HepG2 (cell line): ENCODE data around the gene SYPL1. TPM values are rescaled to one million over a fixed set of nuclear protein-coding genes. Genes with fewer than 3 reads are reported as not detected.

Experiments
- ATAC-seq: fragments of 200-7000 bp; cut with Tn5 transposase; 3 replicates; pipeline ENCODE4 v1.9.1; 2020; ENCODE audit warnings: mild to moderate bottlenecking, moderate library complexity
- BruUV-seq: library from RNA; stranded (reverse); fragments of 400-500 nt; replicated peaks from 2 replicates; lab custom pipeline; 2021; lab: Mats Ljungman, UMichigan
- CTCF ChIA-PET: fragments of 300-600 bp; formaldehyde crosslinking; extraction: SDS; loops from one replicate; lab custom pipeline; 2021; ENCODE audit warnings: low total read pairs, inconsistent platforms, low intra/inter-chr PET ratio; lab: Yijun Ruan, JAX
- POLR2A ChIA-PET: fragments of 350-600 bp; sonication (Branson Sonifier 250); formaldehyde crosslinking; loops from one replicate; lab custom pipeline; 2020; ENCODE audit warnings: antibody characterized with exemption, inconsistent platforms; lab: Yijun Ruan, JAX
- DNase-seq: peaks from one replicate; pipeline ENCODE4 v3.0.0-alpha.2; 2015; ENCODE audit warnings: low spot score
- FAIRE-seq: peaks from 3 replicates; lab custom pipeline; 2011; peaks lifted over from hg19 to GRCh38; lab: Jason Lieb, UNC
- H2AFZ ChIP-seq: one replicate; pipeline ENCODE4 v1.6.1; 2011; ENCODE audit warnings: low read length, inconsistent platforms
- H3K27ac ChIP-seq: fragments of 300-600 bp; 3 replicates; pipeline ENCODE4 v1.8.0; 2011; ENCODE audit warnings: mixed run types, mild to moderate bottlenecking, mixed read lengths, low read length, inconsistent platforms; ENCODE audit not compliant: insufficient read depth; ENCODE audit errors: extremely low read length
- H3K27me3 ChIP-seq, 2 experiments: fragments of 200-600 bp in 1 of 2; 2 replicates in 1 of 2; 3 replicates in 1 of 2; pipeline versions ENCODE4 v1.6.0 to v1.8.0; 2011; ENCODE audit warnings: low read length in 2 of 2, mild to moderate bottlenecking in 2 of 2, moderate library complexity in 2 of 2, inconsistent platforms in 1 of 2; ENCODE audit not compliant: insufficient read depth in 2 of 2, control insufficient read depth in 1 of 2
- H3K36me3 ChIP-seq, 2 experiments: fragments of 200-600 bp in 1 of 2; replicated peaks in 1 of 2; 2 replicates in 1 of 2; 3 replicates in 1 of 2; pipeline versions ENCODE4 v1.5.1 to v1.8.0; 2011; ENCODE audit warnings: low read length in 2 of 2, inconsistent platforms in 1 of 2; ENCODE audit not compliant: insufficient read depth in 2 of 2, control insufficient read depth in 1 of 2
- H3K4me1 ChIP-seq: 2 replicates; pipeline ENCODE4 v1.5.1; 2012; ENCODE audit warnings: low read length, inconsistent platforms; ENCODE audit not compliant: insufficient read depth
- H3K4me2 ChIP-seq: 2 replicates; pipeline ENCODE4 v1.6.0; 2011; ENCODE audit warnings: low read depth, low read length, inconsistent platforms
- H3K4me3 ChIP-seq, 3 experiments: fragments of 200-600 bp in 1 of 3; sonication (generic), shearing (Covaris generic) in 1 of 3; replicated peaks in 1 of 3; 2 replicates each; pipeline ENCODE4 v1.5.1; 2011 to 2016; ENCODE audit warnings: low read length in 3 of 3, inconsistent platforms in 2 of 3, low read depth in 2 of 3, mild to moderate bottlenecking in 2 of 3, control low read depth in 1 of 3, mixed read lengths in 1 of 3; ENCODE audit not compliant: insufficient read depth in 1 of 3
- H3K79me2 ChIP-seq: one replicate; pipeline ENCODE4 v1.6.1; 2011; ENCODE audit warnings: low read length, inconsistent platforms; ENCODE audit not compliant: insufficient read depth
- H3K9ac ChIP-seq: 2 replicates; pipeline ENCODE4 v1.6.0; 2011; ENCODE audit warnings: mild to moderate bottlenecking, low read depth, low read length, inconsistent platforms; ENCODE audit not compliant: insufficient read depth
- H3K9me3 ChIP-seq: 2 replicates; pipeline ENCODE4 v1.5.1; 2012; ENCODE audit warnings: mild to moderate bottlenecking, low read length
- H4K20me1 ChIP-seq: 2 replicates; pipeline ENCODE4 v1.6.0; 2011; ENCODE audit warnings: inconsistent platforms, mild to moderate bottlenecking, low read length, moderate library complexity; ENCODE audit not compliant: insufficient read depth
- ASH2L ChIP-seq: fragments of 300-600, 200-600 bp; sonication (generic); IDR thresholded peaks from 2 replicates; pipeline ENCODE4 v1.7.0; 2017; ENCODE audit warnings: low read depth, mild to moderate bottlenecking, moderate library complexity, mixed read lengths, low read length; ENCODE audit not compliant: insufficient read length
- HES4 ChIP-seq: sonication (generic); formaldehyde crosslinking; IDR thresholded peaks from 2 replicates; pipeline ENCODE4 v1.9.0; 2021; ENCODE audit warnings: mild to moderate bottlenecking, missing genetic modification reagents, borderline replicate concordance
- KAT7 ChIP-seq: IDR thresholded peaks from 2 replicates; pipeline ENCODE4 v1.6.1; 2018; ENCODE audit warnings: borderline replicate concordance, missing compliant biosample characterization
- RBM22 ChIP-seq: fragments of 200-400 bp; formaldehyde crosslinking; optimal IDR thresholded peaks from 2 replicates; pipeline ENCODE3; 2017; ENCODE audit warnings: mild to moderate bottlenecking, low read length, moderate library complexity
- TCF12 ChIP-seq, 2 experiments: fragments of 450-650 bp in 1 of 2; sonication (generic) in 1 of 2; formaldehyde crosslinking in 1 of 2; IDR thresholded peaks; 2 replicates each; pipeline versions ENCODE4 v1.6.1 to v1.8.0; 2017 to 2022; ENCODE audit warnings: antibody characterized with exemption in 1 of 2, mild to moderate bottlenecking in 1 of 2, missing genetic modification reagents in 1 of 2, moderate library complexity in 1 of 2
- TMF1 ChIP-seq: sonication (generic); formaldehyde crosslinking; IDR thresholded peaks from 2 replicates; pipeline ENCODE4 v1.8.1; 2022; ENCODE audit warnings: low read depth, missing genetic modification reagents
- TSC22D2 ChIP-seq: sonication (generic); formaldehyde crosslinking; IDR thresholded peaks from 2 replicates; pipeline ENCODE4 v1.5.1; 2020; ENCODE audit warnings: missing genetic modification reagents, mild to moderate bottlenecking, borderline replicate concordance
- ZNF547 ChIP-seq: sonication (generic); formaldehyde crosslinking; IDR thresholded peaks from 2 replicates; pipeline ENCODE4 v1.5.1; 2020; ENCODE audit warnings: mild to moderate bottlenecking, missing genetic modification reagents
- ZNF605 ChIP-seq: sonication (generic); formaldehyde crosslinking; IDR thresholded peaks from 2 replicates; pipeline ENCODE4 v1.8.0; 2022; ENCODE audit warnings: mild to moderate bottlenecking, missing genetic modification reagents
- WGBS: methylation state at CpG from one replicate; pipeline ENCODE4 v1.1.6; 2017; ENCODE audit warnings: low lambda C conversion rate; 5-methylcytosine and 5-hydroxymethylcytosine counted together
- in situ Hi-C: cut with HindIII; loops from 2 replicates; pipeline ENCODE4 v1.10.0; 2017; ENCODE audit warnings: low pct_unique_long_range_greater_than_20kb; ENCODE audit not compliant: extremely low pct_ligation_motif_present
- intact Hi-C: fragments of 100-400 bp; cut with micrococcal nuclease; formaldehyde crosslinking; loops from one replicate; pipeline ENCODE4 v1.10.0; 2022; ENCODE audit not compliant: unreplicated experiment
- polyA plus RNA-seq, 8 experiments: library from polyadenylated mRNA; depleted of rRNA in 3 of 8; stranded (reverse) in 7 of 8; unstranded in 1 of 8; fragments of >200 nt; fragmentation: Illumina TruSeq in 4 of 8; extraction: Trizol in 4 of 8; gene quantifications; 2 replicates each; pipeline versions ENCODE4 v1.2.1 to v1.2.3, GENCODE V29; 2011 to 2016; ENCODE audit warnings: low read depth in 4 of 8, missing spikeins in 1 of 8, mixed read lengths in 1 of 8; ENCODE audit not compliant: insufficient read depth in 1 of 8
- total RNA-seq, 5 experiments: library from RNA; depleted of rRNA; stranded (reverse); fragments of >200 nt; fragmentation: Illumina TruSeq; extraction: Trizol; gene quantifications; 2 replicates each; pipeline ENCODE4 v1.2.3, GENCODE V29; 2016; ENCODE audit warnings: low read depth in 1 of 5
- TF ChIP-seq, protein P1 (sequence below): sonication (generic); formaldehyde crosslinking; IDR thresholded peaks from 2 replicates; pipeline ENCODE4 v1.4.0; 2020; ENCODE audit warnings: mild to moderate bottlenecking, missing genetic modification reagents
- TF ChIP-seq, protein P2 (sequence below): sonication (generic); formaldehyde crosslinking; IDR thresholded peaks from 2 replicates; pipeline ENCODE4 v1.4.0; 2020; ENCODE audit warnings: missing genetic modification reagents
- TF ChIP-seq, protein P3 (sequence below): sonication (generic); formaldehyde crosslinking; IDR thresholded peaks from 2 replicates; pipeline ENCODE4 v1.4.0; 2020; ENCODE audit warnings: missing genetic modification reagents
- TF ChIP-seq, protein P4 (sequence below): IDR thresholded peaks from 2 replicates; pipeline ENCODE4 v1.6.1; 2016; ENCODE audit warnings: missing genetic modification reagents, missing compliant biosample characterization

The SYPL1 gene
- total and polyA plus RNA-seq, 2 of the 13 experiments (the other 11 are each of a cell fraction or from before 2014, with no cell fraction given): 27.5 to 40.2 TPM

DNA sequence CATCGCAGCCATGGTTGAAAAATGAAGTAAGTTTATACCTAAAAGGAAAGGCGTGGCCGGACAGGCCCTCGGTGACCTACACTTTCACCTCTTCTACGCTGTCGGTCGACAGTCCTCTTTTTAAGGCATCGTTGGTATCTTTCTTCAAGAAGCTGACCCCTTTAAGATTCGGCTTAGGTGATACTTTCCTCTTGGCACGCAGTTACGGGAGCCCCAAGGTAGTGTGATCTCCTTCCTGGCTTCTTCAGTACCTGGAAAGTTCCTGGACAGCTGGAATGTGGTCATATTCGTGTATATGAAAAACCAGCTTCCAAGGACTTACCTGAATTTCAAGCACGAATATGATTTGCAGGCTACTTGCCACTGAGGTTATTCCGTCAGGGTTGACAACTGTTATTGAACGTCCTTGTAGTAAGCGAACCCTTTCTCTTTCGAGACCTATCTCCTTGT, 885 bp upstream of the SYPL1 start (continued):
- TF ChIP-seq ASH2L (no peak), ZNF605 (no peak)

DNA sequence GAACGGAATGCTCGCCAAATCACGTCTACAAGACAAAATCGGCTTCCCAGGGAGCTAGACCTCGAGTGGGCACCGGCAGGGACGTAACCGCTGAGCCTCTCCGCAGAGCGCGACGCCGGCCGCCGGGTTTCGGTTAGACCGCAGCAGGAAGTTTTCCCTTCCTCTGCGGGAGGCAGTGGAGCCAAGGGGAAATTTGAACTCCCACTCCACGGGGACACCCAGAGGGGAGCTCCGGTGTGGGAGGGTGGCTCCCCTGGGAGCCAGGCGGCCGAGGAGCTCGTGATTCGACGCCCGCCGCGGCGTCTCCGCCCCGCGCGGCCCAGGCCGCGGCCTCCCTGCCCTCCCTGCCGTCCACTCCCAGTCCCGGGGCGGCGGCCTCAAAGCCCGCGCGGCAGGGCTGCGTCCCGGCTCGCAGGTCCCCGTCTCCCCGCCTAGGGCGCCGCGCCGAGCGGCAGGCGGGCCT, 426 bp downstream of the SYPL1 start:
- FAIRE-seq (no peak), ATAC-seq (peak; percentile 89), DNase-seq (peak; percentile 10)
- no TSS peak for BruUV-seq
- ChIA-PET POLR2A (interaction anchor here (0.6 to 2.1 kb wide), 14 partner anchors 9 to 1168 kb away, joined by 3 to 11 read pairs (median 4); partner anchors contain the start of genes NAMPT and RINT1), CTCF (no interaction called here)
- intact Hi-C loops (loop anchor here (2.0 kb wide), 1 partner anchor 47 kb away; no protein-coding TSS in a partner anchor), in situ Hi-C loops (no loop called here)
- Histone ChIP-seq H4K20me1 (no peaks in the 10 kb centered on the region), H3K4me1 (peaks cover 32% of the 10 kb centered on the region), H3K9me3 (no peaks in the 10 kb centered on the region), H3K79me2 (peaks cover 35% of the 10 kb centered on the region), H3K4me3 (peak overlapping the region; percentile 77 to 91 (median 86)), H3K27ac (peak overlapping the region; percentile 91), H3K4me2 (peak overlapping the region; percentile 79), H3K27me3 (no peaks in the 10 kb centered on the region), H2AFZ (no peak overlapping the region), H3K36me3 (no peaks in the 10 kb centered on the region), H3K9ac (peak overlapping the region; percentile 88)
- 0% methylated on average over 19 of the region's 53 CpGs for WGBS
- 0 out of 2 replicates have a peak, but pooled peaks have one; percentile 3 for TF ChIP-seq KAT7 (CRISPR knock-in tag)
- TF ChIP-seq, protein P1, sequence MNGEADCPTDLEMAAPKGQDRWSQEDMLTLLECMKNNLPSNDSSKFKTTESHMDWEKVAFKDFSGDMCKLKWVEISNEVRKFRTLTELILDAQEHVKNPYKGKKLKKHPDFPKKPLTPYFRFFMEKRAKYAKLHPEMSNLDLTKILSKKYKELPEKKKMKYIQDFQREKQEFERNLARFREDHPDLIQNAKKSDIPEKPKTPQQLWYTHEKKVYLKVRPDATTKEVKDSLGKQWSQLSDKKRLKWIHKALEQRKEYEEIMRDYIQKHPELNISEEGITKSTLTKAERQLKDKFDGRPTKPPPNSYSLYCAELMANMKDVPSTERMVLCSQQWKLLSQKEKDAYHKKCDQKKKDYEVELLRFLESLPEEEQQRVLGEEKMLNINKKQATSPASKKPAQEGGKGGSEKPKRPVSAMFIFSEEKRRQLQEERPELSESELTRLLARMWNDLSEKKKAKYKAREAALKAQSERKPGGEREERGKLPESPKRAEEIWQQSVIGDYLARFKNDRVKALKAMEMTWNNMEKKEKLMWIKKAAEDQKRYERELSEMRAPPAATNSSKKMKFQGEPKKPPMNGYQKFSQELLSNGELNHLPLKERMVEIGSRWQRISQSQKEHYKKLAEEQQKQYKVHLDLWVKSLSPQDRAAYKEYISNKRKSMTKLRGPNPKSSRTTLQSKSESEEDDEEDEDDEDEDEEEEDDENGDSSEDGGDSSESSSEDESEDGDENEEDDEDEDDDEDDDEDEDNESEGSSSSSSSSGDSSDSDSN: peak; percentile 98; the same call in 1 of the 2 replicates
- TF ChIP-seq, protein P2, sequence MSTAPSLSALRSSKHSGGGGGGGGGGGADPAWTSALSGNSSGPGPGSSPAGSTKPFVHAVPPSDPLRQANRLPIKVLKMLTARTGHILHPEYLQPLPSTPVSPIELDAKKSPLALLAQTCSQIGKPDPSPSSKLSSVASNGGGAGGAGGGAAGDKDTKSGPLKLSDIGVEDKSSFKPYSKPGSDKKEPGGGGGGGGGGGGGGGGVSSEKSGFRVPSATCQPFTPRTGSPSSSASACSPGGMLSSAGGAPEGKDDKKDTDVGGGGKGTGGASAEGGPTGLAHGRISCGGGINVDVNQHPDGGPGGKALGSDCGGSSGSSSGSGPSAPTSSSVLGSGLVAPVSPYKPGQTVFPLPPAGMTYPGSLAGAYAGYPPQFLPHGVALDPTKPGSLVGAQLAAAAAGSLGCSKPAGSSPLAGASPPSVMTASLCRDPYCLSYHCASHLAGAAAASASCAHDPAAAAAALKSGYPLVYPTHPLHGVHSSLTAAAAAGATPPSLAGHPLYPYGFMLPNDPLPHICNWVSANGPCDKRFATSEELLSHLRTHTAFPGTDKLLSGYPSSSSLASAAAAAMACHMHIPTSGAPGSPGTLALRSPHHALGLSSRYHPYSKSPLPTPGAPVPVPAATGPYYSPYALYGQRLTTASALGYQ: 0 out of 2 replicates have a peak, but pooled peaks have one; percentile 40
- TF ChIP-seq ZNF547 (CRISPR knock-in tag): no peak
- TF ChIP-seq HES4 (CRISPR knock-in tag): peak; percentile 51; the same call in 1 of the 2 replicates
- no peak for TF ChIP-seq TCF12 (IDR thresholded peaks at IDR 0.05)
- 0 out of 2 replicates have a peak, but pooled peaks have one; percentile 36 for TF ChIP-seq TCF12 (CRISPR knock-in tag; IDR thresholded peaks at IDR 0.05)
- TF ChIP-seq, protein P3, sequence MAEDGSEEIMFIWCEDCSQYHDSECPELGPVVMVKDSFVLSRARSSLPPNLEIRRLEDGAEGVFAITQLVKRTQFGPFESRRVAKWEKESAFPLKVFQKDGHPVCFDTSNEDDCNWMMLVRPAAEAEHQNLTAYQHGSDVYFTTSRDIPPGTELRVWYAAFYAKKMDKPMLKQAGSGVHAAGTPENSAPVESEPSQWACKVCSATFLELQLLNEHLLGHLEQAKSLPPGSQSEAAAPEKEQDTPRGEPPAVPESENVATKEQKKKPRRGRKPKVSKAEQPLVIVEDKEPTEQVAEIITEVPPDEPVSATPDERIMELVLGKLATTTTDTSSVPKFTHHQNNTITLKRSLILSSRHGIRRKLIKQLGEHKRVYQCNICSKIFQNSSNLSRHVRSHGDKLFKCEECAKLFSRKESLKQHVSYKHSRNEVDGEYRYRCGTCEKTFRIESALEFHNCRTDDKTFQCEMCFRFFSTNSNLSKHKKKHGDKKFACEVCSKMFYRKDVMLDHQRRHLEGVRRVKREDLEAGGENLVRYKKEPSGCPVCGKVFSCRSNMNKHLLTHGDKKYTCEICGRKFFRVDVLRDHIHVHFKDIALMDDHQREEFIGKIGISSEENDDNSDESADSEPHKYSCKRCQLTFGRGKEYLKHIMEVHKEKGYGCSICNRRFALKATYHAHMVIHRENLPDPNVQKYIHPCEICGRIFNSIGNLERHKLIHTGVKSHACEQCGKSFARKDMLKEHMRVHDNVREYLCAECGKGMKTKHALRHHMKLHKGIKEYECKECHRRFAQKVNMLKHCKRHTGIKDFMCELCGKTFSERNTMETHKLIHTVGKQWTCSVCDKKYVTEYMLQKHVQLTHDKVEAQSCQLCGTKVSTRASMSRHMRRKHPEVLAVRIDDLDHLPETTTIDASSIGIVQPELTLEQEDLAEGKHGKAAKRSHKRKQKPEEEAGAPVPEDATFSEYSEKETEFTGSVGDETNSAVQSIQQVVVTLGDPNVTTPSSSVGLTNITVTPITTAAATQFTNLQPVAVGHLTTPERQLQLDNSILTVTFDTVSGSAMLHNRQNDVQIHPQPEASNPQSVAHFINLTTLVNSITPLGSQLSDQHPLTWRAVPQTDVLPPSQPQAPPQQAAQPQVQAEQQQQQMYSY (CRISPR knock-in tag): peak; percentile 51
- peak; percentile 49; the same call in 1 of the 2 replicates for TF ChIP-seq TMF1 (CRISPR knock-in tag)
- no peak for TF ChIP-seq TSC22D2 (CRISPR knock-in tag)
- TF ChIP-seq, protein P4, sequence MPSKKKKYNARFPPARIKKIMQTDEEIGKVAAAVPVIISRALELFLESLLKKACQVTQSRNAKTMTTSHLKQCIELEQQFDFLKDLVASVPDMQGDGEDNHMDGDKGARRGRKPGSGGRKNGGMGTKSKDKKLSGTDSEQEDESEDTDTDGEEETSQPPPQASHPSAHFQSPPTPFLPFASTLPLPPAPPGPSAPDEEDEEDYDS: no peak
- no peak for TF ChIP-seq RBM22
